Small intestine (tissue), 7 donors: ENCODE measurements around the gene CALCB. TPM values are rescaled to one million over a fixed set of nuclear protein-coding genes. Genes with fewer than 3 reads are reported as not detected.

Experiments
- DNase-seq, 2 donors: peaks; one replicate each; pipeline versions ENCODE4 v3.0.0 to v3.0.0-alpha.2; 2013
- FAIRE-seq: peaks from 2 replicates; lab custom pipeline; 2012; peaks lifted over from hg19 to GRCh38; lab: Jason Lieb, UNC
- H3K27ac ChIP-seq, 3 donors: one replicate each; pipeline ENCODE4 v1.5.1; 2013; ENCODE audit warnings: low read length in 2 of 3, mild to moderate bottlenecking in 2 of 3, control low read depth in 1 of 3, inconsistent platforms in 1 of 3, low read depth in 1 of 3, moderate library complexity in 1 of 3
- H3K27me3 ChIP-seq, 3 donors: one replicate each; pipeline ENCODE4 v1.6.1; 2013; ENCODE audit warnings: low read length in 3 of 3, inconsistent platforms in 1 of 3; ENCODE audit not compliant: control insufficient read depth in 3 of 3, insufficient read depth in 3 of 3
- H3K36me3 ChIP-seq, 3 donors: one replicate each; pipeline ENCODE4 v1.6.1; 2013; ENCODE audit warnings: low read length in 3 of 3, inconsistent platforms in 1 of 3, low read depth in 1 of 3, mild to moderate bottlenecking in 1 of 3, moderate library complexity in 1 of 3; ENCODE audit not compliant: control insufficient read depth in 3 of 3, insufficient read depth in 2 of 3
- H3K4me1 ChIP-seq, 3 donors: one replicate each; pipeline ENCODE4 v1.6.1; 2013; ENCODE audit warnings: low read length in 2 of 3, inconsistent platforms in 1 of 3, low read depth in 1 of 3, mild to moderate bottlenecking in 1 of 3, moderate library complexity in 1 of 3; ENCODE audit not compliant: control insufficient read depth in 3 of 3, insufficient read depth in 2 of 3
- H3K4me3 ChIP-seq, 3 donors: one replicate each; pipeline ENCODE4 v1.5.1; 2013; ENCODE audit warnings: low read length in 3 of 3, control low read depth in 1 of 3, inconsistent platforms in 1 of 3, low read depth in 1 of 3, mild to moderate bottlenecking in 1 of 3, moderate library complexity in 1 of 3
- H3K9me3 ChIP-seq, 2 donors: one replicate each; pipeline ENCODE4 v1.6.1; 2013; ENCODE audit warnings: low read depth in 1 of 2, low read length in 1 of 2; ENCODE audit not compliant: control insufficient read depth in 2 of 2, insufficient read depth in 1 of 2
- WGBS, 3 donors: extraction: QIAGEN DNeasy Blood & Tissue Kit; methylation state at CpG; one replicate each; pipeline ENCODE4 v1.1.7; 2013; 5-methylcytosine and 5-hydroxymethylcytosine counted together
- polyA plus RNA-seq, 4 donors: library from polyadenylated mRNA; stranded (reverse) in 3 of 4; unstranded in 1 of 4; fragments of 200-250 nt in 3 of 4; fragments of 120-200 nt in 1 of 4; gene quantifications; one replicate each; pipeline versions ENCODE4 v1.2.1 to v1.2.3, GENCODE V29; 2013
- donor health status: healthy with polysubstance abuse.
- donor health status: control.
- donor health status: control.
- donor health status: Bipolar disorder and iron deficiency.
- donor health status: healthy.

Gene CALCB
- polyA plus RNA-seq, 4 donors, result 0.09 to 4.4 TPM; not detected in 2

GRCh38 chr11:15093432-15093831 is 20.0 kb downstream of the CALCB start:
- no peaks in the 10 kb centered on the region for H3K36me3 ChIP-seq
- WGBS, 3 donors, result 62 to 85% (median 70%) methylated on average over 2 of the region's 2 CpGs
- H3K4me3 ChIP-seq, result no peak overlapping the region
- no peaks in the 10 kb centered on the region for H3K9me3 ChIP-seq
- H3K27ac ChIP-seq, result no peak overlapping the region
- DNase-seq (no peak), FAIRE-seq (no peak)
- H3K27me3 ChIP-seq, result no peaks in the 10 kb centered on the region
- H3K4me1 ChIP-seq, result no peaks in the 10 kb centered on the region

- Histone ChIP-seq H3K4me3 (no peak overlapping the region), H3K4me1 (no peaks in the 10 kb centered on the region), H3K9me3 (no peaks in the 10 kb centered on the region), H3K36me3 (no peaks in the 10 kb centered on the region), H3K27me3 (no peaks in the 10 kb centered on the region), H3K27ac (no peak overlapping the region)
- WGBS, 3 donors, result 85 to 91% (median 90%) methylated on average over 2 of the region's 2 CpGs
- DNase-seq, result no peak
- FAIRE-seq, result no peak
Observed at GRCh38 chr11:15095736-15096228, 22.4 kb downstream of the CALCB start.

GRCh38 chr11:15097411-15097810 is 24.0 kb downstream of the CALCB start:
- 83 to 90% (median 86%) methylated on average over 3 of the region's 3 CpGs for WGBS, 3 donors
- no peak overlapping the region for H3K27ac ChIP-seq
- no peaks in the 10 kb centered on the region for H3K9me3 ChIP-seq
- H3K4me1 ChIP-seq, result no peaks in the 10 kb centered on the region
- no peaks in the 10 kb centered on the region for H3K36me3 ChIP-seq
- DNase-seq (no peak), FAIRE-seq (no peak)
- no peaks in the 10 kb centered on the region for H3K27me3 ChIP-seq
- no peak overlapping the region for H3K4me3 ChIP-seq

GRCh38 chr11:15099267-15099666 is 25.9 kb downstream of the CALCB start:
- no peaks in the 10 kb centered on the region for H3K9me3 ChIP-seq
- H3K27ac ChIP-seq, result no peak overlapping the region
- FAIRE-seq, result no peak
- H3K27me3 ChIP-seq, result peaks cover 0 to 2% (median 0%) of the 10 kb centered on the region in 3 donors
- H3K4me3 ChIP-seq, result no peak overlapping the region
- DNase-seq, result no peak
- H3K36me3 ChIP-seq, result no peaks in the 10 kb centered on the region
- H3K4me1 ChIP-seq, result no peaks in the 10 kb centered on the region

GRCh38 chr11:15101072-15101709 is 27.8 kb downstream of the CALCB start:
- 24 to 27% (median 25%) methylated on average over 8 of the region's 8 CpGs for WGBS, 3 donors
- Histone ChIP-seq H3K4me3 (no peak overlapping the region), H3K27me3 (peaks cover 0 to 2% (median 0%) of the 10 kb centered on the region in 3 donors), H3K9me3 (no peaks in the 10 kb centered on the region), H3K27ac (no peak overlapping the region), H3K36me3 (no peaks in the 10 kb centered on the region), H3K4me1 (no peaks in the 10 kb centered on the region)
- FAIRE-seq (no peak), DNase-seq (peak; percentile 56 to 68)

GRCh38 chr11:15104166-15104565 is 30.8 kb downstream of the CALCB start:
- Histone ChIP-seq H3K27me3 (peaks cover 0 to 2% (median 0%) of the 10 kb centered on the region in 3 donors), H3K9me3 (no peaks in the 10 kb centered on the region), H3K27ac (no peak overlapping the region), H3K36me3 (no peaks in the 10 kb centered on the region), H3K4me3 (no peak overlapping the region), H3K4me1 (peaks cover 0 to 2% (median 0%) of the 10 kb centered on the region in 3 donors)
- WGBS, 3 donors, result 95 to 99% (median 97%) methylated on average over 2 of the region's 2 CpGs
- no peak for FAIRE-seq
- DNase-seq, result no peak

- FAIRE-seq, result no peak
Observed at GRCh38 chr11:15106201-15106965, 33.0 kb downstream of the CALCB start.

GRCh38 chr11:15107730-15108515 is 34.5 kb downstream of the CALCB start:
- peak overlapping the region in 1 of 3 donors; percentile 60 for H3K27ac ChIP-seq
- H3K4me1 ChIP-seq, result peaks cover 0 to 2% (median 0%) of the 10 kb centered on the region in 3 donors
- no peak for FAIRE-seq
- peaks cover 0 to 2% (median 1%) of the 10 kb centered on the region in 3 donors for H3K27me3 ChIP-seq
- DNase-seq, result no peak
- no peaks in the 10 kb centered on the region for H3K9me3 ChIP-seq
- no peaks in the 10 kb centered on the region for H3K36me3 ChIP-seq
- H3K4me3 ChIP-seq, result no peak overlapping the region
- 48 to 62% (median 54%) methylated on average over 4 of the region's 4 CpGs for WGBS, 3 donors

More at GRCh38 chr11:15106201-15106965, 33.0 kb downstream of the CALCB start:
- H3K36me3 ChIP-seq, result no peaks in the 10 kb centered on the region
- no peak overlapping the region for H3K4me3 ChIP-seq
- WGBS, 3 donors, result 62 to 82% (median 70%) methylated on average over 8 of the region's 8 CpGs
- H3K27me3 ChIP-seq, result peaks cover 0 to 2% (median 2%) of the 10 kb centered on the region in 3 donors
- peak overlapping the region in 1 of 3 donors; percentile 60 for H3K27ac ChIP-seq
- H3K9me3 ChIP-seq, result no peaks in the 10 kb centered on the region
- no peak for DNase-seq
- peaks cover 0 to 2% (median 0%) of the 10 kb centered on the region in 3 donors for H3K4me1 ChIP-seq
